ENCODE results near the gene FZD8.

DNA sequence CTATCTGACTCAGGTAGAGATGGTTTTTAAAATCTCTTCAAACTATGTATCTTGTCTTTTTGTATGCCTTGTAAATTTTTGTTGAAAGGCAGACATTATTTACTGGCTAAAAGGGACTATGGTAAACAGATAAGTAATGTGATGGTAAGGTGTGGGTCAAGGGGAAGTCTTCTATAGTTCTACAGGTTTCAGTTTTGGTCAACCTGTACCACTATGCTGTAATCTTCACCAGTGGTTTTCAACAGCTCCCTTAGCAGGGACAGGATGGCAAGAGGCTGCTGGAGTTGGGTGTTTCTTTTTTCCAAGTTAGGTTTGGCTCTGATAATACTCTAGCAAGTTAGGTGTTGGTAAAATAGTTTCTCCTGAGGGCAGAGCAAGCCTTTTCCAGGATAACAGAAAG, 32.7 kb upstream of the FZD8 start:
- TF ChIP-seq FOXK1 (CRISPR knock-in tag; IDR thresholded peaks at IDR 0.05) (no peak), CBFB (CRISPR knock-in tag; IDR thresholded peaks at IDR 0.05; ENCODE audit: low read depth) (no peak), SMAD4 (CRISPR knock-in tag; IDR thresholded peaks at IDR 0.05) (no peak), CREB1 (CRISPR knock-in tag; IDR thresholded peaks at IDR 0.05) (no peak), GABPB1 (CRISPR knock-in tag; IDR thresholded peaks at IDR 0.05) (no peak), IRF2 (CRISPR knock-in tag; IDR thresholded peaks at IDR 0.05; ENCODE audit: borderline replicate concordance, low read depth) (no peak)
- TF ChIP-seq, protein P1, sequence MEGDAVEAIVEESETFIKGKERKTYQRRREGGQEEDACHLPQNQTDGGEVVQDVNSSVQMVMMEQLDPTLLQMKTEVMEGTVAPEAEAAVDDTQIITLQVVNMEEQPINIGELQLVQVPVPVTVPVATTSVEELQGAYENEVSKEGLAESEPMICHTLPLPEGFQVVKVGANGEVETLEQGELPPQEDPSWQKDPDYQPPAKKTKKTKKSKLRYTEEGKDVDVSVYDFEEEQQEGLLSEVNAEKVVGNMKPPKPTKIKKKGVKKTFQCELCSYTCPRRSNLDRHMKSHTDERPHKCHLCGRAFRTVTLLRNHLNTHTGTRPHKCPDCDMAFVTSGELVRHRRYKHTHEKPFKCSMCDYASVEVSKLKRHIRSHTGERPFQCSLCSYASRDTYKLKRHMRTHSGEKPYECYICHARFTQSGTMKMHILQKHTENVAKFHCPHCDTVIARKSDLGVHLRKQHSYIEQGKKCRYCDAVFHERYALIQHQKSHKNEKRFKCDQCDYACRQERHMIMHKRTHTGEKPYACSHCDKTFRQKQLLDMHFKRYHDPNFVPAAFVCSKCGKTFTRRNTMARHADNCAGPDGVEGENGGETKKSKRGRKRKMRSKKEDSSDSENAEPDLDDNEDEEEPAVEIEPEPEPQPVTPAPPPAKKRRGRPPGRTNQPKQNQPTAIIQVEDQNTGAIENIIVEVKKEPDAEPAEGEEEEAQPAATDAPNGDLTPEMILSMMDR (IDR thresholded peaks at IDR 0.05), result no peak
- TF ChIP-seq, protein P2, sequence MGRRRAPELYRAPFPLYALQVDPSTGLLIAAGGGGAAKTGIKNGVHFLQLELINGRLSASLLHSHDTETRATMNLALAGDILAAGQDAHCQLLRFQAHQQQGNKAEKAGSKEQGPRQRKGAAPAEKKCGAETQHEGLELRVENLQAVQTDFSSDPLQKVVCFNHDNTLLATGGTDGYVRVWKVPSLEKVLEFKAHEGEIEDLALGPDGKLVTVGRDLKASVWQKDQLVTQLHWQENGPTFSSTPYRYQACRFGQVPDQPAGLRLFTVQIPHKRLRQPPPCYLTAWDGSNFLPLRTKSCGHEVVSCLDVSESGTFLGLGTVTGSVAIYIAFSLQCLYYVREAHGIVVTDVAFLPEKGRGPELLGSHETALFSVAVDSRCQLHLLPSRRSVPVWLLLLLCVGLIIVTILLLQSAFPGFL (CRISPR knock-in tag; IDR thresholded peaks at IDR 0.05; ENCODE audit: borderline replicate concordance), result no peak
- TF ChIP-seq, protein P3, sequence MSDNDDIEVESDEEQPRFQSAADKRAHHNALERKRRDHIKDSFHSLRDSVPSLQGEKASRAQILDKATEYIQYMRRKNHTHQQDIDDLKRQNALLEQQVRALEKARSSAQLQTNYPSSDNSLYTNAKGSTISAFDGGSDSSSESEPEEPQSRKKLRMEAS (CRISPR knock-in tag; IDR thresholded peaks at IDR 0.05), result no peak
- TF ChIP-seq, protein P4, sequence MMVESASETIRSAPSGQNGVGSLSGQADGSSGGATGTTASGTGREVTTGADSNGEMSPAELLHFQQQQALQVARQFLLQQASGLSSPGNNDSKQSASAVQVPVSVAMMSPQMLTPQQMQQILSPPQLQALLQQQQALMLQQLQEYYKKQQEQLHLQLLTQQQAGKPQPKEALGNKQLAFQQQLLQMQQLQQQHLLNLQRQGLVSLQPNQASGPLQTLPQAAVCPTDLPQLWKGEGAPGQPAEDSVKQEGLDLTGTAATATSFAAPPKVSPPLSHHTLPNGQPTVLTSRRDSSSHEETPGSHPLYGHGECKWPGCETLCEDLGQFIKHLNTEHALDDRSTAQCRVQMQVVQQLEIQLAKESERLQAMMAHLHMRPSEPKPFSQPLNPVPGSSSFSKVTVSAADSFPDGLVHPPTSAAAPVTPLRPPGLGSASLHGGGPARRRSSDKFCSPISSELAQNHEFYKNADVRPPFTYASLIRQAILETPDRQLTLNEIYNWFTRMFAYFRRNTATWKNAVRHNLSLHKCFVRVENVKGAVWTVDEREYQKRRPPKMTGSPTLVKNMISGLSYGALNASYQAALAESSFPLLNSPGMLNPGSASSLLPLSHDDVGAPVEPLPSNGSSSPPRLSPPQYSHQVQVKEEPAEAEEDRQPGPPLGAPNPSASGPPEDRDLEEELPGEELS (CRISPR knock-in tag; IDR thresholded peaks at IDR 0.05), result no peak
- TF ChIP-seq, protein P5, sequence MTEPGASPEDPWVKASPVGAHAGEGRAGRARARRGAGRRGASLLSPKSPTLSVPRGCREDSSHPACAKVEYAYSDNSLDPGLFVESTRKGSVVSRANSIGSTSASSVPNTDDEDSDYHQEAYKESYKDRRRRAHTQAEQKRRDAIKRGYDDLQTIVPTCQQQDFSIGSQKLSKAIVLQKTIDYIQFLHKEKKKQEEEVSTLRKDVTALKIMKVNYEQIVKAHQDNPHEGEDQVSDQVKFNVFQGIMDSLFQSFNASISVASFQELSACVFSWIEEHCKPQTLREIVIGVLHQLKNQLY (CRISPR knock-in tag; IDR thresholded peaks at IDR 0.05), result no peak
- TF ChIP-seq, protein P6, sequence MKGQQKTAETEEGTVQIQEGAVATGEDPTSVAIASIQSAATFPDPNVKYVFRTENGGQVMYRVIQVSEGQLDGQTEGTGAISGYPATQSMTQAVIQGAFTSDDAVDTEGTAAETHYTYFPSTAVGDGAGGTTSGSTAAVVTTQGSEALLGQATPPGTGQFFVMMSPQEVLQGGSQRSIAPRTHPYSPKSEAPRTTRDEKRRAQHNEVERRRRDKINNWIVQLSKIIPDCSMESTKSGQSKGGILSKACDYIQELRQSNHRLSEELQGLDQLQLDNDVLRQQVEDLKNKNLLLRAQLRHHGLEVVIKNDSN (CRISPR knock-in tag; IDR thresholded peaks at IDR 0.05), result no peak

All from WTC11 (cell line).